ENCODE results near the gene INTS3. TPM values are rescaled to one million over a fixed set of nuclear protein-coding genes. Genes with fewer than 3 reads are reported as not detected.
"Not testable (repeated sequence)": the region's sequence is repeated elsewhere in the genome, so short reads cannot be mapped to it uniquely, and the experiment has no call there.

INTS3 gene
- total RNA-seq, 2 donors from 2014 or later: 49.5 to 103 TPM

- no peaks in the 10 kb centered on the region for H3K36me3 Mint-ChIP-seq (ENCODE audit: low read depth)
- no peaks in the 10 kb centered on the region for H3K27me3 Mint-ChIP-seq
- no peak overlapping the region for H3K27ac Mint-ChIP-seq
- ATAC-seq (replicated peaks): no peak
- H3K4me3 Mint-ChIP-seq: no peak overlapping the region
- no peaks in the 10 kb centered on the region for H3K9me3 Mint-ChIP-seq
- H3K4me1 Mint-ChIP-seq: no peaks in the 10 kb centered on the region
These were observed 30.4 kb upstream of the INTS3 start for GRCh38 chr1:153697191-153698019.

GRCh38 chr1:153698020-153698922, 29.6 kb upstream of the INTS3 start:
- H3K27me3 Mint-ChIP-seq: no peaks in the 10 kb centered on the region
- no peaks in the 10 kb centered on the region for H3K9me3 Mint-ChIP-seq
- no peaks in the 10 kb centered on the region for H3K36me3 Mint-ChIP-seq (ENCODE audit: low read depth)
- no peak overlapping the region for H3K27ac Mint-ChIP-seq
- no peaks in the 10 kb centered on the region for H3K4me1 Mint-ChIP-seq
- ATAC-seq (replicated peaks): no peak
- H3K4me3 Mint-ChIP-seq: no peak overlapping the region

GRCh38 chr1:153698923-153699714, 28.7 kb upstream of the INTS3 start:
- ATAC-seq (replicated peaks): no peak
- H3K36me3 Mint-ChIP-seq (ENCODE audit: low read depth): no peaks in the 10 kb centered on the region
- no peak overlapping the region for H3K4me3 Mint-ChIP-seq
- H3K27ac Mint-ChIP-seq: no peak overlapping the region
- H3K9me3 Mint-ChIP-seq: no peaks in the 10 kb centered on the region
- H3K4me1 Mint-ChIP-seq: no peaks in the 10 kb centered on the region
- no peaks in the 10 kb centered on the region for H3K27me3 Mint-ChIP-seq

GRCh38 chr1:153699768-153700167, 28.1 kb upstream of the INTS3 start:
- ATAC-seq (replicated peaks): no peak
- no peaks in the 10 kb centered on the region for H3K27me3 Mint-ChIP-seq

GRCh38 chr1:153705484-153705883, 22.4 kb upstream of the INTS3 start:
- no peak overlapping the region for H3K27ac Mint-ChIP-seq
- H3K9me3 Mint-ChIP-seq: no peaks in the 10 kb centered on the region
- H3K36me3 Mint-ChIP-seq (ENCODE audit: low read depth): no peaks in the 10 kb centered on the region
- H3K27me3 Mint-ChIP-seq: no peaks in the 10 kb centered on the region
- no peaks in the 10 kb centered on the region for H3K4me1 Mint-ChIP-seq
- no peak for ATAC-seq (replicated peaks)
- no peak overlapping the region for H3K4me3 Mint-ChIP-seq

More at GRCh38 chr1:153699768-153700167, 28.1 kb upstream of the INTS3 start:
- Mint-ChIP-seq H3K27ac (no peak overlapping the region), H3K4me1 (no peaks in the 10 kb centered on the region), H3K36me3 (ENCODE audit: low read depth) (no peaks in the 10 kb centered on the region), H3K9me3 (no peaks in the 10 kb centered on the region), H3K4me3 (no peak overlapping the region)

GRCh38 chr1:153711026-153711425, 16.8 kb upstream of the INTS3 start:
- H3K27ac Mint-ChIP-seq: no peak overlapping the region
- ATAC-seq (replicated peaks): no peak
- no peak overlapping the region for H3K4me3 Mint-ChIP-seq
- H3K4me1 Mint-ChIP-seq: no peaks in the 10 kb centered on the region
- H3K27me3 Mint-ChIP-seq: no peaks in the 10 kb centered on the region
- no peaks in the 10 kb centered on the region for H3K9me3 Mint-ChIP-seq
- no peaks in the 10 kb centered on the region for H3K36me3 Mint-ChIP-seq (ENCODE audit: low read depth)

- H3K27ac Mint-ChIP-seq; H3K36me3 Mint-ChIP-seq (ENCODE audit: low read depth); H3K27me3 Mint-ChIP-seq; H3K4me1 Mint-ChIP-seq; H3K4me3 Mint-ChIP-seq; H3K9me3 Mint-ChIP-seq: not testable (repeated sequence)
- ATAC-seq (replicated peaks): peak; percentile 58
These were observed 11.6 kb upstream of the INTS3 start for GRCh38 chr1:153716211-153716610.

GRCh38 chr1:153717330-153717729, 10.5 kb upstream of the INTS3 start:
- peak; percentile 90 for ATAC-seq (replicated peaks)
- Mint-ChIP-seq H3K27me3 (no peaks in the 10 kb centered on the region), H3K4me3 (peak overlapping the region; percentile 4), H3K36me3 (ENCODE audit: low read depth) (no peaks in the 10 kb centered on the region), H3K9me3 (no peaks in the 10 kb centered on the region), H3K4me1 (peaks cover 5% of the 10 kb centered on the region), H3K27ac (peak overlapping the region; percentile 82)

GRCh38 chr1:153723687-153724086, 4.2 kb upstream of the INTS3 start:
- Mint-ChIP-seq H3K4me3 (no peak overlapping the region), H3K36me3 (ENCODE audit: low read depth) (no peaks in the 10 kb centered on the region), H3K27me3 (no peaks in the 10 kb centered on the region), H3K27ac (no peak overlapping the region), H3K4me1 (no peaks in the 10 kb centered on the region), H3K9me3 (no peaks in the 10 kb centered on the region)
- ATAC-seq (replicated peaks): no peak

- ATAC-seq (replicated peaks); H3K27ac Mint-ChIP-seq; H3K4me1 Mint-ChIP-seq; H3K9me3 Mint-ChIP-seq; H3K36me3 Mint-ChIP-seq (ENCODE audit: low read depth); H3K4me3 Mint-ChIP-seq; H3K27me3 Mint-ChIP-seq: not testable (repeated sequence)
These were observed 3.2 kb upstream of the INTS3 start for GRCh38 chr1:153724634-153725033.

GRCh38 chr1:153728305-153729066, 636 bp downstream of the INTS3 start:
- H3K4me3 Mint-ChIP-seq: peak overlapping the region; percentile 87
- H3K27me3 Mint-ChIP-seq: no peaks in the 10 kb centered on the region
- peaks cover 10% of the 10 kb centered on the region for H3K4me1 Mint-ChIP-seq
- no peak for ATAC-seq (replicated peaks)
- peaks cover 43% of the 10 kb centered on the region for H3K36me3 Mint-ChIP-seq (ENCODE audit: low read depth)
- no peaks in the 10 kb centered on the region for H3K9me3 Mint-ChIP-seq
- H3K27ac Mint-ChIP-seq: peak overlapping the region; percentile 94

- peaks cover 54% of the 10 kb centered on the region for H3K36me3 Mint-ChIP-seq (ENCODE audit: low read depth)
- H3K4me3 Mint-ChIP-seq: peak overlapping the region; percentile 87
- no peak for ATAC-seq (replicated peaks)
- peaks cover 18% of the 10 kb centered on the region for H3K4me1 Mint-ChIP-seq
- peak overlapping the region; percentile 43 for H3K27ac Mint-ChIP-seq
- H3K9me3 Mint-ChIP-seq: no peaks in the 10 kb centered on the region
- H3K27me3 Mint-ChIP-seq: no peaks in the 10 kb centered on the region
These were observed 2.7 kb downstream of the INTS3 start for GRCh38 chr1:153730468-153730988.

GRCh38 chr1:153733970-153734369, 6.1 kb downstream of the INTS3 start:
- Mint-ChIP-seq H3K27ac (peak overlapping the region; percentile 61), H3K4me3 (no peak overlapping the region), H3K9me3 (no peaks in the 10 kb centered on the region), H3K27me3 (no peaks in the 10 kb centered on the region), H3K4me1 (peaks cover 16% of the 10 kb centered on the region), H3K36me3 (ENCODE audit: low read depth) (peaks cover 71% of the 10 kb centered on the region)
- no peak for ATAC-seq (replicated peaks)

Data from activated T-helper 17 cell treated with anti-CD3 and anti-CD28 coated beads, Interleukin-2, amount 50 U/mL, for 72 hours (primary cell).